ENCODE results near the gene BGN. TPM values are rescaled to one million over a fixed set of nuclear protein-coding genes. Genes with fewer than 3 reads are reported as not detected.

BGN gene
- total RNA-seq, 1 experiment from 2014 or later = 1.2 TPM

DNA sequence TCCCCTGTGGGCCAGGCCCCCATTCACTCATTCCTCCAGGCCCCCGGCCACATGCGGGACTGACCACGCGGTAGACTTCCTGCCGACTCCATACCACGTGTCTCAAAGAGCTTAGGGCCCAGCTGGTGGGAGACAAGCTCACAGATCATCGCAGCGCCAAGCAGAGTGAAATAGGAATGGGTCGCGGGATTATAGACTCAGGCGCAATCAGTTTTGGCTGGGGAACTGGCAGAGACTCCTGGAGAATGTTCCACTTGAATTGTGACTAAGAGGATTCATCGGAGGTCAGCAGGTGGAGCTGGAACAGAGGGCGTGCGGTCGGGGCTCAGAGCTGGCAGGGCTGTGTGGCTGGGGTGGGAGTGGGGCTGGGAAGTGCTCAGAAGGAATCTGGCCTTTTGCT, 38.3 kb downstream of the BGN start:
- H2BK5ac ChIP-seq (ENCODE audit: insufficient read length, low read length) = no peak overlapping the region
- no peak overlapping the region for H2AK5ac ChIP-seq (ENCODE audit: insufficient read length, low read length)
- H4K91ac ChIP-seq (ENCODE audit: insufficient read length, low read depth, low read length) = no peak overlapping the region
- H3K23me2 ChIP-seq (ENCODE audit: insufficient read length, low read depth, low read length, poor library complexity, severe bottlenecking) = no peaks in the 10 kb centered on the region
- no peak overlapping the region for H3K4me2 ChIP-seq (ENCODE audit: insufficient read depth, insufficient read length, low read length)
- no peak overlapping the region for H2AFZ ChIP-seq (ENCODE audit: low read length)
- Mint-ChIP-seq H3K27me3 (ENCODE audit: low read depth) (peaks cover 10% of the 10 kb centered on the region), H3K4me1 (no peaks in the 10 kb centered on the region), H3K36me3 (ENCODE audit: insufficient read depth in 1 of 3, low read depth in 3 of 3) (peaks cover 0 to 3% (median 2%) of the 10 kb centered on the region in 3 experiments; a peak in 2 of 7 replicates), H3K4me3 (no peak overlapping the region), H3K27ac (no peak overlapping the region), H3K9me3 (peaks cover 56 to 77% of the 10 kb centered on the region in 2 experiments)
- no peaks in the 10 kb centered on the region for H3K27me3 ChIP-seq (ENCODE audit: insufficient read depth, low read length)
- no peak overlapping the region for H3K27ac ChIP-seq (ENCODE audit: insufficient read length, low read depth, low read length)
- no peak overlapping the region for H4K8ac ChIP-seq (replicated peaks; ENCODE audit: insufficient read length, low read depth, low read length)
- H3K79me2 ChIP-seq (ENCODE audit: insufficient read depth, low read length) = no peaks in the 10 kb centered on the region
- no peak overlapping the region for H3K18ac ChIP-seq (ENCODE audit: insufficient read length, low read depth, low read length)
- TF ChIP-seq, protein P1, sequence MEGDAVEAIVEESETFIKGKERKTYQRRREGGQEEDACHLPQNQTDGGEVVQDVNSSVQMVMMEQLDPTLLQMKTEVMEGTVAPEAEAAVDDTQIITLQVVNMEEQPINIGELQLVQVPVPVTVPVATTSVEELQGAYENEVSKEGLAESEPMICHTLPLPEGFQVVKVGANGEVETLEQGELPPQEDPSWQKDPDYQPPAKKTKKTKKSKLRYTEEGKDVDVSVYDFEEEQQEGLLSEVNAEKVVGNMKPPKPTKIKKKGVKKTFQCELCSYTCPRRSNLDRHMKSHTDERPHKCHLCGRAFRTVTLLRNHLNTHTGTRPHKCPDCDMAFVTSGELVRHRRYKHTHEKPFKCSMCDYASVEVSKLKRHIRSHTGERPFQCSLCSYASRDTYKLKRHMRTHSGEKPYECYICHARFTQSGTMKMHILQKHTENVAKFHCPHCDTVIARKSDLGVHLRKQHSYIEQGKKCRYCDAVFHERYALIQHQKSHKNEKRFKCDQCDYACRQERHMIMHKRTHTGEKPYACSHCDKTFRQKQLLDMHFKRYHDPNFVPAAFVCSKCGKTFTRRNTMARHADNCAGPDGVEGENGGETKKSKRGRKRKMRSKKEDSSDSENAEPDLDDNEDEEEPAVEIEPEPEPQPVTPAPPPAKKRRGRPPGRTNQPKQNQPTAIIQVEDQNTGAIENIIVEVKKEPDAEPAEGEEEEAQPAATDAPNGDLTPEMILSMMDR (conservative IDR thresholded peaks at IDR 0.05) = no peak
- H3K14ac ChIP-seq (ENCODE audit: insufficient read depth, low read length) = no peak overlapping the region
- no peaks in the 10 kb centered on the region for H3K79me1 ChIP-seq (ENCODE audit: insufficient read depth, low read depth, low read length, poor library complexity, severe bottlenecking)
- H3K4ac ChIP-seq (ENCODE audit: low read depth, low read length) = no peak overlapping the region
- H4K5ac ChIP-seq (ENCODE audit: insufficient read length, low read depth, low read length) = no peak overlapping the region
- H3T11ph ChIP-seq (ENCODE audit: low read length) = no peak overlapping the region
- WGBS (ENCODE audit: extremely low coverage, insufficient read length, low lambda C conversion rate) = no CpG with 5 or more reads among the region's 15 CpGs
- H3K56ac ChIP-seq (ENCODE audit: insufficient read length, low read depth, low read length) = no peak overlapping the region
- H2BK12ac ChIP-seq (ENCODE audit: insufficient read length, low read depth, low read length) = no peak overlapping the region
- H3K9me3 ChIP-seq (ENCODE audit: control insufficient read depth, low read depth, low read length) = peaks cover 22% of the 10 kb centered on the region
- H2BK120ac ChIP-seq (ENCODE audit: low read depth, low read length, poor library complexity, severe bottlenecking) = no peak overlapping the region
- H3K23ac ChIP-seq (ENCODE audit: insufficient read length, low read depth, low read length) = no peak overlapping the region
- no peaks in the 10 kb centered on the region for H4K20me1 ChIP-seq (ENCODE audit: control insufficient read depth, insufficient read depth, insufficient read length)
- H2BK15ac ChIP-seq (ENCODE audit: low read depth, low read length) = no peak overlapping the region
- DNase-seq = no peak
- H3K9ac ChIP-seq (ENCODE audit: extremely low read depth, insufficient read length, low read length) = no peak overlapping the region
- no peak overlapping the region for H2BK20ac ChIP-seq (ENCODE audit: low read depth, low read length, poor library complexity, severe bottlenecking)
- H3K4me1 ChIP-seq (ENCODE audit: insufficient read depth, low read length) = no peaks in the 10 kb centered on the region
